Esophagus muscularis mucosa (tissue), 3 donors: ENCODE results near the gene CHKA.

Source experiments
- CTCF ChIP-seq, 3 experiments: fragments of 200-600 bp in 2 of 3; fragments of 450-650 bp in 1 of 3; sonication (generic) in 2 of 3; IDR thresholded peaks; one replicate each; pipeline ENCODE4 v1.5.1; 2017 to 2019; ENCODE audit warnings: antibody characterized with exemption in 3 of 3, mild to moderate bottlenecking in 2 of 3, moderate library complexity in 1 of 3
- POLR2A ChIP-seq: fragments of 450-650 bp; IDR thresholded peaks from one replicate; pipeline ENCODE4 v1.6.1; 2017; ENCODE audit warnings: antibody characterized with exemption, moderate library complexity, mild to moderate bottlenecking, low read depth
- POLR2AphosphoS5 ChIP-seq, 2 donors: sonication (generic); formaldehyde crosslinking; IDR thresholded peaks; one replicate each; pipeline ENCODE4 v1.6.1; 2017; ENCODE audit warnings: antibody characterized with exemption in 2 of 2

GRCh38 chr11:68116974-68117373 is 4.2 kb downstream of the CHKA start:
- TF ChIP-seq CTCF (IDR thresholded peaks at IDR 0.05) (no peak), POLR2A (no peak), POLR2AphosphoS5 (IDR thresholded peaks at IDR 0.05) (no peak)
